OCI-LY7 (cell line): ENCODE results near the gene LPCAT3. TPM values are rescaled to one million over a fixed set of nuclear protein-coding genes. Genes with fewer than 3 reads are reported as not detected.
A peak's percentile ranks its signal among the peaks of the same experiment; 100 is the strongest.

Experiments
- BruUV-seq: library from RNA; stranded (reverse); fragments of 400-500 nt; replicated peaks from 2 replicates; lab custom pipeline; 2021; lab: Mats Ljungman, UMichigan
- CTCF ChIA-PET: fragments of 300-600 bp; sonication (Branson Sonifier 250); formaldehyde crosslinking; loops from one replicate; lab custom pipeline; 2022; ENCODE audit warnings: antibody characterized with exemption; ENCODE audit not compliant: unreplicated experiment; lab: Charles Lee
- POLR2A ChIA-PET: fragments of 300-600 bp; sonication (Branson Sonifier 250); formaldehyde crosslinking; loops from one replicate; lab custom pipeline; 2022; ENCODE audit warnings: antibody characterized with exemption; lab: Charles Lee
- DNase-seq: peaks from one replicate; pipeline ENCODE4 v3.0.0-alpha.2; 2015; ENCODE audit warnings: low spot score
- H2AFZ ChIP-seq: fragments of 200-600 bp; sonication (generic), shearing (Covaris generic); 2 replicates; pipeline ENCODE4 v1.6.1; 2014; ENCODE audit warnings: mild to moderate bottlenecking, antibody characterized with exemption, low read length, moderate library complexity
- H3K27ac ChIP-seq: fragments of 200-600 bp; sonication (generic); 2 replicates; pipeline ENCODE4 v1.5.1; 2014; ENCODE audit warnings: mixed run types, low read depth, mild to moderate bottlenecking, moderate library complexity, low read length, inconsistent platforms; ENCODE audit not compliant: poor library complexity, severe bottlenecking
- H3K36me3 ChIP-seq: fragments of 200-600 bp; sonication (generic); 2 replicates; pipeline ENCODE4 v1.6.1; 2014; ENCODE audit warnings: mild to moderate bottlenecking, antibody characterized with exemption, low read length, moderate library complexity, mixed read lengths; ENCODE audit not compliant: insufficient read depth
- H3K4me1 ChIP-seq: fragments of 200-600 bp; sonication (generic); 2 replicates; pipeline ENCODE4 v1.5.1; 2014; ENCODE audit warnings: mild to moderate bottlenecking, low read length; ENCODE audit not compliant: insufficient read depth, poor library complexity, severe bottlenecking
- H3K4me2 ChIP-seq: fragments of 200-600 bp; sonication (generic); 2 replicates; pipeline ENCODE4 v1.6.1; 2014; ENCODE audit warnings: mild to moderate bottlenecking, low read length
- H3K4me3 ChIP-seq: fragments of 200-600 bp; sonication (generic); 2 replicates; pipeline ENCODE4 v1.5.1; 2014; ENCODE audit warnings: mild to moderate bottlenecking, low read depth, low read length; ENCODE audit not compliant: poor library complexity, severe bottlenecking
- H3K79me2 ChIP-seq: fragments of 200-600 bp; sonication (generic); 2 replicates; pipeline ENCODE4 v1.6.1; 2016; ENCODE audit warnings: low read depth, mild to moderate bottlenecking, low read length, moderate library complexity, mixed read lengths; ENCODE audit not compliant: insufficient read depth
- H3K9me2 ChIP-seq: fragments of 200-600 bp; sonication (generic); 2 replicates; pipeline ENCODE4 v1.6.1; 2016; ENCODE audit warnings: mild to moderate bottlenecking, low read length, mixed read lengths; ENCODE audit not compliant: insufficient read depth
- H3K9me3 ChIP-seq: fragments of 200-600 bp; sonication (generic); 2 replicates; pipeline ENCODE4 v1.6.1; 2014; ENCODE audit warnings: mild to moderate bottlenecking, mixed run types, low read length, mixed read lengths
- H4K20me1 ChIP-seq: fragments of 200-600 bp; sonication (generic); 2 replicates; pipeline ENCODE4 v1.6.1; 2014; ENCODE audit warnings: mild to moderate bottlenecking, antibody characterized with exemption, low read length, moderate library complexity, mixed read lengths; ENCODE audit not compliant: insufficient read depth
- EZH2phosphoT487 ChIP-seq: fragments of 200-600 bp; sonication (generic); IDR thresholded peaks from 2 replicates; pipeline ENCODE4 v1.6.1; 2018; ENCODE audit warnings: low read depth, borderline replicate concordance, mild to moderate bottlenecking, mixed run types, antibody characterized with exemption, low read length, moderate library complexity, mixed read lengths
- intact Hi-C: fragments of 100-400 bp; cut with micrococcal nuclease; formaldehyde crosslinking; loops from one replicate; pipeline ENCODE4 v1.10.0; 2022; ENCODE audit not compliant: unreplicated experiment
- total RNA-seq, 2 experiments: library from RNA; depleted of rRNA in 1 of 2; stranded (reverse); fragments of >200 nt in 1 of 2; shearing (Covaris generic) in 1 of 2; gene quantifications; 2 replicates each; pipeline ENCODE4 v1.2.3, GENCODE V29; 2014 to 2022
- TF ChIP-seq, protein P1 (sequence below): fragments of 200-600 bp; sonication (generic); conservative IDR thresholded peaks from 2 replicates; pipeline ENCODE4 v1.5.1; 2014; ENCODE audit warnings: mild to moderate bottlenecking, antibody characterized with exemption, low read length, moderate library complexity, mixed read lengths

The LPCAT3 gene
- total RNA-seq, 2 experiments from 2014 or later, result 17.4 to 29.7 TPM

DNA sequence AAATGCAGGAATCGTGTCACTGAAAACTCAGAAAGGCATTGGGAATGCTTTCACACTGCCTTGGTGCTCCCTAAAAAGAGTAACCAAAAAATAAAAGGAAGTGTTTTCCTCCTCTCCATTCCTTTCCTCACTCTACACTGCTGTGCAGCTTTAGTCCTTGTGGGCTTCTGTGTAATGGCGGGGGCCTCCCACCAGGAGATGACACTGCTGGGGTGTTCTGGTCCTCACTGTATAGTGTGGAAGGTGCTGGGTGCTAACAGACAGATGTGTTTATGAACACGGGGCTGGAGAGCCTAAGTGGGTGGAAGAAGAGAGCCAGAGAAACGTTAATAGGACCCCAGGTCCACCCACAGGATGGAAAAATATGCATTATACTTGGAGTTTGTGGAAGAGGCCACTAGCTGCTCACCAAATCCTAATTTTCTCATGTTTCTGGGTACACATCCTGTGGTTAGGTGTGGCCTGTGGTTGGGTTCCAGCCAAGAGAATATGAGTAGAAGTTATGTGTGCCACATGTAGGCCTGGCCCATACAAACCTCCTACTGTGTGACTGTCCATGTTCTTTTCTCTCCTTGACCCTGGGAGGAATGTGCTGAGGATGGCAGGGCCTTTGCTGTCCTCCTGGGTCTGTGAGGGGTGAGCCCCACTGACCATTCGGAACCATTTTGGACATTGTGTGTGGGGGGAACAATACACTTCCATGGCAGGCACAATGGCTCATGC is 28.3 kb upstream of the LPCAT3 start:
- Histone ChIP-seq H3K9me3 (no peaks in the 10 kb centered on the region), H3K27ac (no peak overlapping the region), H3K4me2 (no peak overlapping the region), H3K4me1 (peaks cover 6% of the 10 kb centered on the region), H3K4me3 (no peak overlapping the region), H2AFZ (no peak overlapping the region), H3K9me2 (no peaks in the 10 kb centered on the region), H4K20me1 (no peaks in the 10 kb centered on the region), H3K79me2 (no peaks in the 10 kb centered on the region), H3K36me3 (no peaks in the 10 kb centered on the region)
- TF ChIP-seq, protein P1, sequence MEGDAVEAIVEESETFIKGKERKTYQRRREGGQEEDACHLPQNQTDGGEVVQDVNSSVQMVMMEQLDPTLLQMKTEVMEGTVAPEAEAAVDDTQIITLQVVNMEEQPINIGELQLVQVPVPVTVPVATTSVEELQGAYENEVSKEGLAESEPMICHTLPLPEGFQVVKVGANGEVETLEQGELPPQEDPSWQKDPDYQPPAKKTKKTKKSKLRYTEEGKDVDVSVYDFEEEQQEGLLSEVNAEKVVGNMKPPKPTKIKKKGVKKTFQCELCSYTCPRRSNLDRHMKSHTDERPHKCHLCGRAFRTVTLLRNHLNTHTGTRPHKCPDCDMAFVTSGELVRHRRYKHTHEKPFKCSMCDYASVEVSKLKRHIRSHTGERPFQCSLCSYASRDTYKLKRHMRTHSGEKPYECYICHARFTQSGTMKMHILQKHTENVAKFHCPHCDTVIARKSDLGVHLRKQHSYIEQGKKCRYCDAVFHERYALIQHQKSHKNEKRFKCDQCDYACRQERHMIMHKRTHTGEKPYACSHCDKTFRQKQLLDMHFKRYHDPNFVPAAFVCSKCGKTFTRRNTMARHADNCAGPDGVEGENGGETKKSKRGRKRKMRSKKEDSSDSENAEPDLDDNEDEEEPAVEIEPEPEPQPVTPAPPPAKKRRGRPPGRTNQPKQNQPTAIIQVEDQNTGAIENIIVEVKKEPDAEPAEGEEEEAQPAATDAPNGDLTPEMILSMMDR, result no peak
- TF ChIP-seq EZH2phosphoT487, result no peak
- BruUV-seq, result no TSS peak
- ChIA-PET CTCF (no interaction called here), POLR2A (no interaction called here)
- intact Hi-C loops, result no loop called here
- no peak for DNase-seq

DNA sequence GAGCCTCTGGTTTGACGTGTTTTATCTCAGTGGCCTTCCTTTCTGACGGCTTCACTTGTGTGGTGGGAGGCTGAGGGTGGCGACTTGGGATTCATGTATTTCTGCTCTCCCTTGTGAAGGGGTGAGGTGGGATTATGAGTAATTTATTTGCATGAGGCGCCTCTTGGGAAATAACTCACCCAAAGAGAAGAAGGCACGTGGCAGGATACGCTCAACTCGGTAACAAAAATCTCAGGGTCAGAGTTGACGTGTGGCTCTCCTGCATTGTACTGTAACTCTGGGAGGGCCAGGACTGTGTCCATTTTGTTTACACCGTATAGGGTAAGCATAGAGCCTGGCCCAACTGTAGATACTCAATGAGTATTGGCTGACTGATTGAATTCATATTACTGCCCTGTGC is 27.6 kb upstream of the LPCAT3 start:
- no peak for DNase-seq
- no peak overlapping the region for H2AFZ ChIP-seq

DNA sequence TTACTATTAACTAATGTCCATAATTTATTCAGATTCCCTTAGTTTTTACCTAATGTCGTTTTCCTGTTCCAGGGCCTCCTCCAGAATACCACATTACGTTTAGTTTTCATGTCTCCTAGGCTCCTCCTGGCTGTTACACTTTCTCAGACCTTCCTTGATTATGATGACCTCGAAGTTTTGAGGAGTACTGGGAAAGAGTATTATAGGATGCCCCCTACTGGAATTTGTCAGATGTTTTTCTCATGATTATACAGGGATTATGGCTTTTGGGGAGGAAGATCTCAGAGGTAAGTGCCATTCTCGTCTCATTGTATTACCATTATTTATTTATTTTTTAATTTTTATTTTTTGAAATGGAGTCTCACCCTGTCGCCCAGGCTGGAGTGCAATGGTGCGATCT is 24.6 kb upstream of the LPCAT3 start:
- peak; percentile 44 for DNase-seq
- no TSS peak for BruUV-seq
- ChIA-PET CTCF (no interaction called here), POLR2A (no interaction called here)
- Histone ChIP-seq H3K9me3 (no peaks in the 10 kb centered on the region), H3K9me2 (no peaks in the 10 kb centered on the region), H3K36me3 (no peaks in the 10 kb centered on the region), H3K27ac (no peak overlapping the region), H4K20me1 (no peaks in the 10 kb centered on the region), H3K4me1 (peaks cover 6% of the 10 kb centered on the region), H3K79me2 (no peaks in the 10 kb centered on the region), H3K4me2 (no peak overlapping the region), H2AFZ (no peak overlapping the region), H3K4me3 (no peak overlapping the region)
- TF ChIP-seq EZH2phosphoT487, result no peak
- TF ChIP-seq, protein P1, result peak; percentile 68
- intact Hi-C loops, result no loop called here

More for the DNA sequence above, 27.6 kb upstream of the LPCAT3 start:
- Histone ChIP-seq H3K36me3 (no peaks in the 10 kb centered on the region), H3K9me2 (no peaks in the 10 kb centered on the region), H3K9me3 (no peaks in the 10 kb centered on the region), H3K4me1 (peaks cover 6% of the 10 kb centered on the region), H4K20me1 (no peaks in the 10 kb centered on the region), H3K79me2 (no peaks in the 10 kb centered on the region), H3K4me3 (no peak overlapping the region), H3K27ac (no peak overlapping the region), H3K4me2 (no peak overlapping the region)
- CTCF ChIA-PET, result no interaction called here
- intact Hi-C loops, result no loop called here
- POLR2A ChIA-PET, result no interaction called here
- no peak for TF ChIP-seq EZH2phosphoT487
- TF ChIP-seq, protein P1, result no peak
- BruUV-seq, result no TSS peak
